ENCODE results near the gene CCDC24.

The CCDC24 gene

DNA sequence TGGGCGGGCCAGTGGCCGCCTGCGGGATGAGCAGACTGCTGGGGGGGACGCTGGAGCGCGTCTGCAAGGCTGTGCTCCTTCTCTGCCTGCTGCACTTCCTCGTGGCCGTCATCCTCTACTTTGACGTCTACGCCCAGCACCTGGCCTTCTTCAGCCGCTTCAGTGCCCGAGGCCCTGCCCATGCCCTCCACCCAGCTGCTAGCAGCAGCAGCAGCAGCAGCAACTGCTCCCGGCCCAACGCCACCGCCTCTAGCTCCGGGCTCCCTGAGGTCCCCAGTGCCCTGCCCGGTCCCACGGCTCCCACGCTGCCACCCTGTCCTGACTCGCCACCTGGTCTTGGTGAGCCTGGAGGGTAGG is 10.3 kb upstream of the CCDC24 start:
- peak in 1 of 2 experiments; percentile 11 for DNase-seq

- DNase-seq, result no peak
Measured at GRCh38 chr1:43981636-43982035, 9.8 kb upstream of the CCDC24 start.

- DNase-seq, result no peak
Measured at GRCh38 chr1:43982241-43982640, 9.2 kb upstream of the CCDC24 start.

DNA sequence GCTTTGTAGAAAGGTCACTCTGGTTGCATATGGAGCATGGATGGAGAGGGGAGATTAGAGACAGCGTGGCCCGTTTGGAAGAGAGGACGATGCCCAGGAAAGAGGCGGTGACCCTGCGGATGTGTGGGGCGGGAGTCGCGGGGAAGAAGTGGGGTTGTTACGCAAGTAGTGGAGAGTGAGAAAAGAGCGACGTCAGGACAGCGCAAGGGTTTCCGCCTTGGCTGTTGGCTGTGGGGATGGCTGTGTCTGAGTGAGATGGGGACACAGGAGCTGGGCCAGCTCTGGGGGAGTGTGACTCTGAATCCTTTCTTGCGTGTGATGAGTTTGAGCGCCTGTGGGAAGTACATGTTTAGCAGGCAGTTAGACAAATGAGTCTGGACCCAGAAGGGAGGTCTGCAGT is 8.6 kb upstream of the CCDC24 start:
- no peak for DNase-seq

DNA sequence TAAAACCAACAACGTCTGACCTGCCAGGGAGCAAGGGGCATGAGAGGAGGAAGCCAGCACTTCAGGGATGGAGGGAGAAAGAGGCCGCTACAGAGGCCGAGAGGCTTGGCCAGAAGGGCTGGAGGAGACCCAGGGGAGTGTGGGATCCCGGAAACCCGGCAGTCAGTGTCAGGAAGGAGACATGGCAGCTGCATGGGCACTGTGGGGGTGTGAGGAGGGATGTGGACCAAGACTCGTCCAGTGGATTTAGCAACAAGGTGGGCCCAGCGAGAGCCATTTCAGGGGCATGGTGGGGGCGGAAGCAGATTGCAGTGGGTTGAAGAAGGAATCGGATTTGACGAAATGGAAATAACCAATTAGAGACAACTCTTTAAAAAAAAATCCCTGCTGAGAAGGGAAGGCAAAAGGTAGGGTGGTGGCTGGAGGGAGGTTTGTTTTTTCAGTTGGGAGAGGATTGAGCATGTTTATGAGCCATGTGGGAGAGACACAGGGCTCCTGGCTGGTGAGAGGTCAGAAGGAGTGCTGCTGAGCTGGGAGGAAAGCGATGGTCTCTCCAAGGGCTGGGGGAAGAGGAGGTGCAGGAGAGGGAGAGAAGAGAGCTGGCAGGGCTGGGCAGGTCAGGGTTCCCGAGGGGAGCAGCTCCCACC is 8.0 kb upstream of the CCDC24 start:
- no peak for DNase-seq

DNA sequence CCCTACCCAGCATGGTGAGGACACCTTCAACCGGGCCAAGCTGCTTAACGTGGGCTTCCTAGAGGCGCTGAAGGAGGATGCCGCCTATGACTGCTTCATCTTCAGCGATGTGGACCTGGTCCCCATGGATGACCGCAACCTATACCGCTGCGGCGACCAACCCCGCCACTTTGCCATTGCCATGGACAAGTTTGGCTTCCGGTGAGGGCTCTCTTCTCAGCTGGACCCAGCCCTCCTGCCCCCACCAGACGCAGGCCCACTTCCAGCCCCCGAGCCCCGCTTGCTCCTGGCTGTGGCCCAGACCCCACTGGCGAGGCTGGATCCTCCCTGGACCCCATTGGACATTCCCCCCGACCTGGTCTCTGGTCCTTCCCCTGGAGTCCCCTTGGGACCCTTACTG is 6.5 kb upstream of the CCDC24 start:
- no peak for DNase-seq

DNA sequence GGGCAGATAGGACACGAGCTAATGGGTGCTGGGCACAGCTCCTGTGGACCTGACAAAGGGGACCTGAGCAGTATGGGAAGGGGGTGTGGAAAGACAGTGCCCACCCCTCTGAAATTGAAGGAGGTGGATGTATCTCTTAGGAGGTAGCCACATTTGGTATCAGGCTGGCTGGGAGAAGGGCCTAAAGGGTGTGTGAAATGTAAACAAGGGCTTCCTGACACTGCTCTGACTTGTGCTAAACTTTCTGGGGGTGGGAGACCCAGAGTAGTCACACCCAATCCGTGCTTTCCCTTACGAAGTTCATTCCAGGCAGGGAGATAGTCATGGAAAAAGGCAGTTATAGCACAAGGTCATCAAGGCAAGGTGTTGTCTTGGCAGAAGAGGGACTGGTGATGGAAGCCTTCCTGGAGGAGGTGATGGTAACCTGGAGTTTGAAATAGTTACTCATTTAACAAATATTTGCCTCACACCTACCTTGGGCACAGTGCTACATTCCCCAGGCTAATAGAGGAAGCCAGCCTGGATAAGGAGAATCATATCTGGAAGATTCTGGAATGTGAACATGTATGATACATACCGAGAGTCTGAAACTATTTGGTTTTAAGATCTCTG is 5.3 kb upstream of the CCDC24 start:
- DNase-seq, result no peak

DNA sequence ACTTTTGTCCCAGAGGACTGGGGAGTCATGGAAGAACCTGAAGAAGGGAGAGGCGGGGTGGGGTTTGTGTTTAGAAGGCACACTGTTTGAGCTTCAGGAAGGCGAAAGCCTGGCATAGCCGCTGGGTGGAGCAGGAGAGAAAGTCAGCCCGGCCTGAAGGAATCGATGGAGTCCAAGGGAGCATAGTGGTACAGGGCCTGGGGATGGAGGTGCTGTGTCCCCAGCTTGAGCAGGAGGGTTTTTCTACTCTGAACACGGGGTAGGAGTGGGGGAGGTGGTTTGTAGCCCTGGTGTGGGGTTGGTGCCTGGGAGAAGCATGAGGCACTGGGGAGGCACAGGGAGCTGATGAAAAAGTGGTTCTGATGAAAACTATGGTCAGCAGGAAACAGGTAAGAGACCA is 4.7 kb upstream of the CCDC24 start:
- DNase-seq, result no peak

GRCh38 chr1:43987159-43987902 is 4.1 kb upstream of the CCDC24 start:
- no peak for DNase-seq

- no peak for DNase-seq
Measured at GRCh38 chr1:43990271-43991199, 864 bp upstream of the CCDC24 start.

DNA sequence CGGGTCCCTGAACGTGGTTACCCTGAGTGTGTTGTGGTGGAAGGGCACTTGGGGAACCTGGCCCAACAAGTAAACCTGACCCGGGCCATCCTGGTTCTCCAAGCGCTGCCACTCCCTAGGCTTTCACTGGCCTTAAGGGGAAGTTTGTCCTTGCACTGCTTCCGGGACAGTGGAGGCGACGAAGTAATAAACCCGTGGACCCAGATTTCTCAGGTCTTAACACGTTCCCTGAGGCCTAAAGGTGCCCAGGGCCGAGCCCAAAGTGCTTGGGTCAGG is 261 bp upstream of the CCDC24 start:
- no peak for DNase-seq

- DNase-seq, result no peak
Measured at GRCh38 chr1:43992232-43992995, 1.0 kb downstream of the CCDC24 start.

- DNase-seq, result no peak
Measured at GRCh38 chr1:43993206-43993914, 2.0 kb downstream of the CCDC24 start.

DNA sequence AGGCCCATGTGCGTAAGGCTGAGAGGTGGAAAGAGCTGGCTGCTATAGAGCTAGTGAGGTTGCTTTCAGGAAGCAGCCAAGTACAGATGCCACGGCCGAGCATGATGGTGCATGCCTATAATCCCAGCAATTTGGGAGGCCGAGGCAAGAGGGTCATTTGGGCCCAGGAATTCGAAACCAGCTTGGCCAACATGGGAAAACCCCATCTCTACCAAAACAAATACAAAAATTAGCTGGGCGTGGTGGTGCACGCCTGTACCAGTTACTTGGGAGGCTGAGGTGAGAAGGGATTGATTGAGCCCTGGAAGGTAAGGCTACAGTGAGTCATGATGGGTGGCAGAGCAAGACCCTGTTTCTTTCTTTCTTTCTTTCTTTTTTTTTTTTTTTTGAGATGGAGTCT is 2.7 kb downstream of the CCDC24 start:
- no peak for DNase-seq

DNA sequence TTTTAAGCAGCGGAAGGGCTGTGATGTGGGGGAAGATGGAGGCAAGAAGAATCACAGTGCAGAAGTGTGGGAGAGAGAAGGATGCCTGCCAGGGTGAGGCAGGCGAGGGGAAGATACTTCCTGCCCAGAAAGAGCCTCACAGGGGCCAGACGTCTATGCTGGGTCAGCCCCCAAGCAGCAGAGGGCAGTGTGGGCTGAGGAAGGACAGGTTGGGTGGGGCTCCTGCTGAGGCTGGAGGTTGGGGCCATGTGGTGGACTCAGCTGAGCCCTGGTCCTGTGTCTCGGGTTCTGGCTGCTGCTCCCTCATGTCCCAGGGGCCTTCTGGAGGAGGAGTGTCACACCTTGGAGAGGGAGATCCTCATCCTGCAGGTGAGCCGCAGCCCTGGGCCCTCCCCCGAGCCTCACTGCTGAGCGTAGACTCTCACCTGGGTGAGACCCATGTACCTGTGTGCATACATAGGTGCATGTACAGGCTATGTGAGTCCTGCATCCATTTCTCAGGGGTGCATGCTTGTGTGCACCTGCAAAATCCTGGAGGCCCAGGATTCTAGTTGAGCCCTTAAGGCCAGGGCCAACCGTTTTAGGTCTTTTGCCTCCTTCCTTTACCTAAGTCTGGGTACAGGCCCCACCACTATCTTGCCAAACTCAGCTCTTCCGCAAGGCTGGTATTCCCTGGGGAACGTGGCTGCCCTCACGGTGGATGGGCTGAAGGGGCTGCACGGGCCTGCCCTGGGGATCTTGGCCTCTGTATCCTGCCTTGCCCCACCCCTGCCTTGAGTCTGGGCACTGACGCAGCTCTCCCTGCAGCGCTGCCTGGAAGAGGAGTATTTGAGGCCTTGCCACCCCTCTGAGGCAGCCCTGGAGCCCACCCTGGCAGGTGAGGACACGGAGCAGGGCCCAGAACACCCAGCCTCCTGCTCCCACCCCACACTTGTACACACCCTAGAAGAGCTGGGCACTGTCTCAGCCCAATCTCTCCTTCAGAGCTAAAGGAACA is 3.7 kb downstream of the CCDC24 start:
- peak; percentile 35 to 52 for DNase-seq

DNA sequence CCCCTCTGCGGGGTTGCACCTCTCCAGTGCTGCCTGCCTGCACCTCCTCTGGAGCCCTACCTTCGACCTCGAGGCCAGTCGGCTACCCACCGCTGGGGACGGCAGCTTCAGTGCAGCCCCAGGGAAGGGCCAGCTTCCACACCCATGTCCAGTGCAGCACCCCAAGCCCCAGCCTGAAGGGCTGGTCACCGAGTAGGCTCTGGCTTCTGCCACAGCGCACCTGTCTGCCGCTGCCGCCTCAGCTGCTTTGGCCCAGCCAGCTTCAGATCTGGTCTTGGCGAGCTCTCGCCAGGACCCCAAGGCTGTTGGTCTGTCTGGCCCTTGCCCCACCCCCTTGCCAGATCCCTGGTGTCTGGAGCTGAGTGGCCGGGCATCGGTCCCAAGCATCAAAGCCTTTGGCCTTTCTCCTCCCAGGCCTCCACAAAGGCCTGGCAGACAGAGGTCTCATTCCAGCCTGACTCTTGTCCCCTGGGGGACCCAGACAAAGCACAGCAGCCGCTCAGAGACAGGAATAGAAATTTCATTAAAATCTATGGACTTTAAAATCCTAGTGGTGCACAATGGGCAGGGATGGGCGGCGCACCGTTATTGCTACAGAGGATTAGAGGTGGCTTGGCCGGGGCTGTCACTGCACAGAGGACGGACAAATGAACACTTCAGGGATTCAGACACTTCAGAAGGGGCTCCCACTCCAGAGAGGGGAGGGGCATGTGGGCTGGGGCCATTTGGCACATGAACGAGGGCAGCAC is 4.8 kb downstream of the CCDC24 start:
- DNase-seq, result no peak

DNA sequence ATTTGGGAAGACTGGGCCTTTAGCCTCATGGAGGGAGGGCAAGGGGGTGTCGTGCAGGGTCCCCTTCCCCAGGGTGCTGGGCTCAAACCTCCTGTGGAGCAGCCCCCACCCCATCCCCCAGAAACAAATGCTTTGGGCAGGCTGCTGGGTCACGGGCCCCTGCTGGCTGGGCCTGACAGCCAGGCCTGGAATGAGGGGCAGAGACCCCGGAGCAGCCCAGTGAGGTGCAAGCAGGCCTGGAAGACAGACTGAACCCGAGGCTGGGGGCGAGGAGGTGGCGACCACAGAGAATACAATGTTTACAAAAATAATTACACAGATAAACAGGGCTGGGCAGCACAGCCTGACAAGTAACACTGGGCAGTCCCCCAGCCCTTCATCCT is 5.3 kb downstream of the CCDC24 start:
- DNase-seq, result no peak

DNA sequence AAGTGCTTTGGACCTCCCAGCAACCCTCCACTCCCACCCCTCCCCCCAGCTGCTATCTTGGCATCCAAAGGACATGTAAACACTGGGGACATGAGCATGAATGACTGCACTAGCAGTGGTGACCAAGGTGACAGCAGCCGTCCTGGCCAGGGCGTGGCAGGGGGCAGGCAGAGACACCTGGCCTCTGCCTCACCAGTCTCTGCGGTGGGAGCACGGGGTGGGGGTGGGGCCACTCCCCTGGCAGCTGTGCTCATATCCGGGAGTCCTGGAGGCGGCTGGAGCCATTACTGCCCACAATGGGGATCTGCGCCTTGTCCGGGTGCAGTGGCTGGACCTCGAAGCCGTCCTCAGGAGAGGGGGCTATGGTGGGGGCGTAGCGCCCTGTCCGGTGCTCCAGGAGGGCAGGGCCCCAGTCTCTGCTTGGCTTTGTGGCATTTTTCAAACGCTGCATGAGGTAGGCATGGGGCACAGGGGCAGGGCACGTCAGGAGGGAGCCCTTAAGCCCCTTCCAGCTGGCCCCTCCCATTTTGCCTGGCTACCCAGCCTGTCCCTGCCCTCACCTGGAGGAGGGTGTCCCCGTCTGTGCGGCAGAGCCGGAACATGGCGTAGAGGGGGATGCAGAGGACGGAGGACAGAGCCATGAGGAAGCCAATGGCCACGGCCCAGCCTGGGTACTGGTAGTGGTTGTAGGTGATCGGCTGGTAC is 6.0 kb downstream of the CCDC24 start:
- peak; percentile 63 to 79 for DNase-seq

- no peak for DNase-seq
Measured at GRCh38 chr1:43998000-43998378, 6.6 kb downstream of the CCDC24 start.
